Activated B cell treated with CpG ODN at 0.5 μM for 24 hours (primary cell): ENCODE data around the gene ZRANB3. TPM values are rescaled to one million over a fixed set of nuclear protein-coding genes. Genes with fewer than 3 reads are reported as not detected.

Experiments
- ATAC-seq: fragments of 200-7000 bp; cut with Tn5 transposase; one replicate; pipeline ENCODE4 v1.10.0; 2021; ENCODE audit warnings: low read depth, mild to moderate bottlenecking, moderate library complexity
- CTCF ChIA-PET: fragments of 350-600 bp; sonication (Branson Sonifier 250); formaldehyde crosslinking; loops from one replicate; lab custom pipeline; 2021; ENCODE audit warnings: antibody characterized with exemption; lab: Charles Lee
- POLR2A ChIA-PET: fragments of 350-600 bp; sonication (Branson Sonifier 250); formaldehyde crosslinking; loops from one replicate; lab custom pipeline; 2021; ENCODE audit warnings: antibody characterized with exemption; lab: Charles Lee
- DNase-seq: peaks from one replicate; pipeline ENCODE4 v3.0.0; 2022
- H3K27ac Mint-ChIP-seq: one replicate; pipeline ENCODE4 v1.8.0; 2020; ENCODE audit warnings: mixed read lengths
- H3K27me3 Mint-ChIP-seq: one replicate; pipeline ENCODE4 v1.8.0; 2021; ENCODE audit warnings: mixed read lengths
- H3K36me3 Mint-ChIP-seq: one replicate; pipeline ENCODE4 v1.8.0; 2021; ENCODE audit warnings: low read depth, mixed read lengths
- H3K4me1 Mint-ChIP-seq: one replicate; pipeline ENCODE4 v1.8.0; 2021; ENCODE audit warnings: mixed read lengths
- H3K4me3 Mint-ChIP-seq: one replicate; pipeline ENCODE4 v1.8.0; 2020; ENCODE audit warnings: mild to moderate bottlenecking, mixed read lengths
- H3K9me3 Mint-ChIP-seq: one replicate; pipeline ENCODE4 v1.8.0; 2020; ENCODE audit warnings: mixed read lengths
- CTCF ChIP-seq: fragments of 200-600 bp; IDR thresholded peaks from one replicate; pipeline ENCODE4 v1.8.0; 2022; ENCODE audit warnings: antibody characterized with exemption, mild to moderate bottlenecking
- intact Hi-C: fragments of 100-400 bp; cut with micrococcal nuclease; formaldehyde crosslinking; loops from one replicate; pipeline ENCODE4 v1.15.1; 2024
- total RNA-seq: library from RNA; stranded (reverse); gene quantifications from 2 replicates; pipeline ENCODE4 v1.2.3, GENCODE V29; 2022

The ZRANB3 gene
- total RNA-seq, 1 donor from 2014 or later, result 14.4 TPM

- ChIA-PET CTCF (no interaction called here), POLR2A (interaction anchor here (0.7 kb wide), 1 partner anchor 152 kb away, joined by 7 read pairs; no protein-coding TSS in a partner anchor)
- Mint-ChIP-seq H3K4me3 (no peak overlapping the region), H3K27ac (no peak overlapping the region), H3K9me3 (no peaks in the 10 kb centered on the region), H3K36me3 (peaks cover 13% of the 10 kb centered on the region), H3K4me1 (no peaks in the 10 kb centered on the region), H3K27me3 (no peaks in the 10 kb centered on the region)
- intact Hi-C loops, result no loop called here
- DNase-seq (no peak), ATAC-seq (no peak)
- TF ChIP-seq CTCF, result no peak
Measured at GRCh38 chr2:135203944-135204343, 327.1 kb downstream of the ZRANB3 start.

GRCh38 chr2:135202751-135203150 is 328.3 kb downstream of the ZRANB3 start:
- no peak for DNase-seq
- ChIA-PET POLR2A (no interaction called here), CTCF (no interaction called here)
- intact Hi-C loops, result no loop called here
- H3K27me3 Mint-ChIP-seq, result no peaks in the 10 kb centered on the region
- peaks cover 13% of the 10 kb centered on the region for H3K36me3 Mint-ChIP-seq
- no peak overlapping the region for H3K27ac Mint-ChIP-seq
- no peak for ATAC-seq
- H3K4me3 Mint-ChIP-seq, result no peak overlapping the region
- no peaks in the 10 kb centered on the region for H3K4me1 Mint-ChIP-seq
- no peaks in the 10 kb centered on the region for H3K9me3 Mint-ChIP-seq
- no peak for TF ChIP-seq CTCF

- intact Hi-C loops, result no loop called here
- ChIA-PET CTCF (no interaction called here), POLR2A (no interaction called here)
- no peak for DNase-seq
- no peaks in the 10 kb centered on the region for H3K27me3 Mint-ChIP-seq
- H3K4me1 Mint-ChIP-seq, result no peaks in the 10 kb centered on the region
- H3K27ac Mint-ChIP-seq, result no peak overlapping the region
- ATAC-seq, result no peak
- no peak overlapping the region for H3K4me3 Mint-ChIP-seq
- peaks cover 4% of the 10 kb centered on the region for H3K9me3 Mint-ChIP-seq
- H3K36me3 Mint-ChIP-seq, result peaks cover 11% of the 10 kb centered on the region
- TF ChIP-seq CTCF, result no peak
Measured at GRCh38 chr2:135198481-135198880, 332.5 kb downstream of the ZRANB3 start.

GRCh38 chr2:135190799-135191198 is 340.2 kb downstream of the ZRANB3 start:
- no peak for ATAC-seq

GRCh38 chr2:135189148-135189547 is 341.9 kb downstream of the ZRANB3 start:
- peaks cover 30% of the 10 kb centered on the region for H3K9me3 Mint-ChIP-seq
- no peaks in the 10 kb centered on the region for H3K27me3 Mint-ChIP-seq
- intact Hi-C loops, result no loop called here
- DNase-seq (no peak), ATAC-seq (no peak)
- ChIA-PET CTCF (no interaction called here), POLR2A (no interaction called here)
- H3K36me3 Mint-ChIP-seq, result peaks cover 13% of the 10 kb centered on the region
- TF ChIP-seq CTCF, result no peak
- H3K4me3 Mint-ChIP-seq, result no peak overlapping the region
- H3K27ac Mint-ChIP-seq, result no peak overlapping the region
- no peaks in the 10 kb centered on the region for H3K4me1 Mint-ChIP-seq

More at GRCh38 chr2:135190799-135191198, 340.2 kb downstream of the ZRANB3 start:
- no peaks in the 10 kb centered on the region for H3K4me1 Mint-ChIP-seq
- CTCF ChIA-PET, result no interaction called here
- POLR2A ChIA-PET, result no interaction called here
- H3K9me3 Mint-ChIP-seq, result peaks cover 31% of the 10 kb centered on the region
- H3K27ac Mint-ChIP-seq, result no peak overlapping the region
- intact Hi-C loops, result no loop called here
- no peak for DNase-seq
- H3K4me3 Mint-ChIP-seq, result no peak overlapping the region
- no peak for TF ChIP-seq CTCF
- peaks cover 10% of the 10 kb centered on the region for H3K36me3 Mint-ChIP-seq
- no peaks in the 10 kb centered on the region for H3K27me3 Mint-ChIP-seq
